ENCODE results near the gene KCNAB1.
"Not testable (repeated sequence)": the region's sequence is repeated elsewhere in the genome, so short reads cannot be mapped to it uniquely, and the experiment has no call there.

DNA sequence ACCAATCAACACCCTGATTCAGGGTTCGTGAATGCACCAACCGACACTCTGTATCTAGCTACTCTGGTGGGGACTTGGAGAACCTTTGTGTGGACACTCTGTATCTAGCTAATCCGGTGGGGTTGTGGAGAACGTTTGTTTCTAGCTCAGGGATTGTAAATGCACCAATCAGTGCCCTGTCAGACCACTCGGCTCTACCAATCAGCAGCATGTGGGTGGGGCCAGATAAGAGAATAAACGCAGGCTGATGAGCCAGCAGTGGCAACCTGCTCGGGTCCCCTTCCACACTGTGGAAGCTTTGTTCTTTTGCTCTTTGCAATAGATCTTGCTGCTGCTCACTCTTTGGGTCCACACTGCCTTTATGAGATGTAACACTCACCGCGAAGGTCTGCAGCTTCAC lies 20.4 kb upstream of the KCNAB1 start:
- TF ChIP-seq, protein P1, sequence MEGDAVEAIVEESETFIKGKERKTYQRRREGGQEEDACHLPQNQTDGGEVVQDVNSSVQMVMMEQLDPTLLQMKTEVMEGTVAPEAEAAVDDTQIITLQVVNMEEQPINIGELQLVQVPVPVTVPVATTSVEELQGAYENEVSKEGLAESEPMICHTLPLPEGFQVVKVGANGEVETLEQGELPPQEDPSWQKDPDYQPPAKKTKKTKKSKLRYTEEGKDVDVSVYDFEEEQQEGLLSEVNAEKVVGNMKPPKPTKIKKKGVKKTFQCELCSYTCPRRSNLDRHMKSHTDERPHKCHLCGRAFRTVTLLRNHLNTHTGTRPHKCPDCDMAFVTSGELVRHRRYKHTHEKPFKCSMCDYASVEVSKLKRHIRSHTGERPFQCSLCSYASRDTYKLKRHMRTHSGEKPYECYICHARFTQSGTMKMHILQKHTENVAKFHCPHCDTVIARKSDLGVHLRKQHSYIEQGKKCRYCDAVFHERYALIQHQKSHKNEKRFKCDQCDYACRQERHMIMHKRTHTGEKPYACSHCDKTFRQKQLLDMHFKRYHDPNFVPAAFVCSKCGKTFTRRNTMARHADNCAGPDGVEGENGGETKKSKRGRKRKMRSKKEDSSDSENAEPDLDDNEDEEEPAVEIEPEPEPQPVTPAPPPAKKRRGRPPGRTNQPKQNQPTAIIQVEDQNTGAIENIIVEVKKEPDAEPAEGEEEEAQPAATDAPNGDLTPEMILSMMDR (IDR thresholded peaks at IDR 0.05; ENCODE audit: low read length) = not testable (repeated sequence)
- not testable (repeated sequence) for TF ChIP-seq EZH2 (optimal IDR thresholded peaks at IDR 0.05; ENCODE audit: low read depth, low read length); EZH2phosphoT487 (IDR thresholded peaks at IDR 0.05; ENCODE audit: low read length)
